Kidney (tissue), 14 donors: ENCODE data around the gene RAPGEF5. TPM values are rescaled to one million over a fixed set of nuclear protein-coding genes. Genes with fewer than 3 reads are reported as not detected.

ENCODE experiments used
- DNase-seq, 5 donors: peaks; one replicate each; pipeline ENCODE4 v3.0.0-alpha.2; 2013 to 2020
- FAIRE-seq: peaks from 2 replicates; lab custom pipeline; 2012; peaks lifted over from hg19 to GRCh38; lab: Jason Lieb, UNC
- H3K27ac ChIP-seq, 2 donors: one replicate each; pipeline ENCODE4 v1.7.0; 2013; ENCODE audit warnings: low read depth in 2 of 2, low read length in 2 of 2, inconsistent platforms in 1 of 2
- H3K27me3 ChIP-seq: one replicate; pipeline ENCODE4 v1.7.1; 2013; ENCODE audit warnings: low read length, inconsistent platforms; ENCODE audit not compliant: control insufficient read depth, insufficient read depth
- H3K36me3 ChIP-seq, 3 donors: one replicate each; pipeline versions ENCODE4 v1.7.0 to v1.7.1; 2013; ENCODE audit warnings: low read length in 3 of 3, control low read depth in 1 of 3, inconsistent platforms in 1 of 3; ENCODE audit not compliant: insufficient read depth in 3 of 3, control insufficient read depth in 2 of 3
- H3K4me1 ChIP-seq, 3 donors: one replicate each; pipeline versions ENCODE4 v1.7.0 to v1.7.1; 2013; ENCODE audit warnings: low read length in 3 of 3, inconsistent platforms in 1 of 3, low read depth in 1 of 3; ENCODE audit not compliant: control insufficient read depth in 2 of 3, insufficient read depth in 2 of 3
- H3K4me3 ChIP-seq, 3 donors: one replicate each; pipeline versions ENCODE4 v1.7.0 to v1.8.1; 2013; ENCODE audit warnings: low read length in 3 of 3, control low read depth in 1 of 3, inconsistent platforms in 1 of 3
- H3K9ac ChIP-seq, 3 donors: one replicate each; pipeline versions ENCODE4 v1.7.0 to v1.7.1; 2013; ENCODE audit warnings: low read length in 3 of 3, control low read depth in 1 of 3, inconsistent platforms in 1 of 3
- H3K9me3 ChIP-seq, 3 donors: one replicate each; pipeline versions ENCODE4 v1.7.0 to v1.7.1; 2013; ENCODE audit warnings: low read length in 3 of 3, control low read depth in 1 of 3, inconsistent platforms in 1 of 3; ENCODE audit not compliant: control insufficient read depth in 2 of 3, insufficient read depth in 1 of 3
- intact Hi-C: fragments of 100-400 bp; cut with DNase I; formaldehyde crosslinking; loops from one replicate; pipeline ENCODE4 v1.11.1; 2022
- polyA plus RNA-seq: library from polyadenylated mRNA; stranded (reverse); fragments of 350-450 nt; fragmentation: Illumina TruSeq; extraction: RNeasy Lipid Tissue Mini Kit (QIAGEN cat#74804); gene quantifications from one replicate; pipeline ENCODE4 v1.2.3, GENCODE V29; 2014; ENCODE audit warnings: low read depth, low replicate concordance; ENCODE audit not compliant: insufficient read depth
- total RNA-seq: library from RNA; stranded (reverse); fragmentation: NEBNext Ultra II Directional; extraction: Animal tissue kit (Norgen Biotek cat#: 25700); gene quantifications from one replicate; pipeline ENCODE4 v1.2.1, GENCODE V29; 2021
- TF ChIP-seq, protein P1 (sequence below): IDR thresholded peaks from 3 replicates; pipeline ENCODE4 v1.5.1; 2012; ENCODE audit warnings: mild to moderate bottlenecking, moderate library complexity, borderline replicate concordance; ENCODE audit not compliant: insufficient read depth; ENCODE audit errors: extremely low read depth
- donor health status: control.
- donor health status: control.
- donor health status: control.
- donor health status: control.
- donor health status: control.
- donor health status: DM: yes; HTN: yes; CAD: no.
- donor health status: Normal renal cell carcinoma (clear cell type).

Gene RAPGEF5
- total and polyA plus RNA-seq, 2 donors from 2014 or later: 3.9 to 67.8 TPM

- H3K27ac ChIP-seq: no peak overlapping the region
- H3K36me3 ChIP-seq: no peaks in the 10 kb centered on the region
- H3K9ac ChIP-seq: no peak overlapping the region
- H3K4me1 ChIP-seq: no peaks in the 10 kb centered on the region
- intact Hi-C loops: no loop called here
- TF ChIP-seq, protein P1, sequence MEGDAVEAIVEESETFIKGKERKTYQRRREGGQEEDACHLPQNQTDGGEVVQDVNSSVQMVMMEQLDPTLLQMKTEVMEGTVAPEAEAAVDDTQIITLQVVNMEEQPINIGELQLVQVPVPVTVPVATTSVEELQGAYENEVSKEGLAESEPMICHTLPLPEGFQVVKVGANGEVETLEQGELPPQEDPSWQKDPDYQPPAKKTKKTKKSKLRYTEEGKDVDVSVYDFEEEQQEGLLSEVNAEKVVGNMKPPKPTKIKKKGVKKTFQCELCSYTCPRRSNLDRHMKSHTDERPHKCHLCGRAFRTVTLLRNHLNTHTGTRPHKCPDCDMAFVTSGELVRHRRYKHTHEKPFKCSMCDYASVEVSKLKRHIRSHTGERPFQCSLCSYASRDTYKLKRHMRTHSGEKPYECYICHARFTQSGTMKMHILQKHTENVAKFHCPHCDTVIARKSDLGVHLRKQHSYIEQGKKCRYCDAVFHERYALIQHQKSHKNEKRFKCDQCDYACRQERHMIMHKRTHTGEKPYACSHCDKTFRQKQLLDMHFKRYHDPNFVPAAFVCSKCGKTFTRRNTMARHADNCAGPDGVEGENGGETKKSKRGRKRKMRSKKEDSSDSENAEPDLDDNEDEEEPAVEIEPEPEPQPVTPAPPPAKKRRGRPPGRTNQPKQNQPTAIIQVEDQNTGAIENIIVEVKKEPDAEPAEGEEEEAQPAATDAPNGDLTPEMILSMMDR: peak; percentile 9
- H3K27me3 ChIP-seq: no peaks in the 10 kb centered on the region
- no peak for FAIRE-seq
- DNase-seq: no peak
- H3K9me3 ChIP-seq: no peaks in the 10 kb centered on the region
- H3K4me3 ChIP-seq: no peak overlapping the region
Measured at GRCh38 chr7:22295402-22296264, 61.3 kb downstream of the RAPGEF5 start.

GRCh38 chr7:22292531-22292930 is 64.4 kb downstream of the RAPGEF5 start:
- no peak overlapping the region for H3K9ac ChIP-seq
- no peak for FAIRE-seq
- H3K27me3 ChIP-seq: no peaks in the 10 kb centered on the region
- H3K36me3 ChIP-seq: no peaks in the 10 kb centered on the region
- no peak for DNase-seq
- TF ChIP-seq, protein P1: no peak
- H3K9me3 ChIP-seq: no peaks in the 10 kb centered on the region
- intact Hi-C loops: no loop called here
- H3K4me3 ChIP-seq: no peak overlapping the region
- no peaks in the 10 kb centered on the region for H3K4me1 ChIP-seq
- H3K27ac ChIP-seq: no peak overlapping the region

- no peak overlapping the region for H3K4me3 ChIP-seq
- TF ChIP-seq, protein P1: no peak
- H3K9ac ChIP-seq: no peak overlapping the region
- no peak for DNase-seq
- intact Hi-C loops: no loop called here
- H3K27ac ChIP-seq: no peak overlapping the region
- H3K36me3 ChIP-seq: no peaks in the 10 kb centered on the region
- no peaks in the 10 kb centered on the region for H3K4me1 ChIP-seq
- no peak for FAIRE-seq
- no peaks in the 10 kb centered on the region for H3K9me3 ChIP-seq
- H3K27me3 ChIP-seq: no peaks in the 10 kb centered on the region
Measured at GRCh38 chr7:22291977-22292376, 65.0 kb downstream of the RAPGEF5 start.
